NCI-H2196 (cell line): Measurements from ENCODE around the gene MCC.
"Not testable (repeated sequence)": the region's sequence is repeated elsewhere in the genome, so short reads cannot be mapped to it uniquely, and the experiment has no call there.

Experiments used
- DNase-seq: peaks from one replicate; lab custom pipeline; 2025; ENCODE audit not compliant: unreplicated experiment; lab: John Stamatoyannopoulos, UW

The MCC gene

DNA sequence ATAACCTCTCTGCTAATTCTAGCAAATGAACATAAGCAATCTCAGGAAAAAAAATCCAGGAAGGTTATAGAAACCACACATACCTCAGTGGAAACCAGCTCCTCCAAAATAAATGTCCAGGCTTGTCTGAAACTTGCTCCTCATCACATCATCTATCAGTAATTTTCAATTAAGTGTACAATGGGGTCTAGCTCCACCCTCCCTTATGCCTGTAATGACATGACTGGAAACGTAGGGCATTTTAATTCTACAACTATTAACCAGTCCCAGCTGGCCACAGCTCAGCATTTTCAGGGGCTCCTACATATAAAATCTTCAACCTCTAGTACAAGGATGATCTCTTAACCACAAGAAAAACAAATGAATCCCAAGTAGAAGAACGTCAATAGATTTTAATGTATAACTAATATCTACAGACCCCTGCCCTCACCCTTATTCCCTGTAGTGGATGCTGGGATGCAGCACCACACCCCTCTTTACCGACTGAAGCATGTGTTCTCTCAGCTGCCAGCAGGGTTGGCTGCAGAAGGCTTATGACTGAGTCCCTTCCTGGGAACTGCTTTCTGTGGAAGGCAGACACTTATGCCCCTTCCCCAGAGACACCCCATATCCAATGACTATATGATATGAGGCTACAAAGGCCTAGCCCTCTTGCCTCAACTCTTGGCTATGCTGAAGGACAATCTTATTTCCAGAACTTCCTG is 60.2 kb downstream of the MCC start:
- no peak for DNase-seq

- no peak for DNase-seq
These were observed 62.3 kb downstream of the MCC start for GRCh38 chr5:113425909-113426308.

GRCh38 chr5:113421693-113422092 is 66.6 kb downstream of the MCC start:
- DNase-seq = no peak

- DNase-seq = no peak
These were observed 82.7 kb downstream of the MCC start for GRCh38 chr5:113405530-113405929.

- DNase-seq = no peak
These were observed 84.0 kb downstream of the MCC start for GRCh38 chr5:113404269-113404668.

GRCh38 chr5:113397986-113398385 is 90.3 kb downstream of the MCC start:
- DNase-seq = not testable (repeated sequence)

GRCh38 chr5:113397046-113397445 is 91.2 kb downstream of the MCC start:
- DNase-seq = no peak

GRCh38 chr5:113394658-113395057 is 93.6 kb downstream of the MCC start:
- DNase-seq = no peak

DNA sequence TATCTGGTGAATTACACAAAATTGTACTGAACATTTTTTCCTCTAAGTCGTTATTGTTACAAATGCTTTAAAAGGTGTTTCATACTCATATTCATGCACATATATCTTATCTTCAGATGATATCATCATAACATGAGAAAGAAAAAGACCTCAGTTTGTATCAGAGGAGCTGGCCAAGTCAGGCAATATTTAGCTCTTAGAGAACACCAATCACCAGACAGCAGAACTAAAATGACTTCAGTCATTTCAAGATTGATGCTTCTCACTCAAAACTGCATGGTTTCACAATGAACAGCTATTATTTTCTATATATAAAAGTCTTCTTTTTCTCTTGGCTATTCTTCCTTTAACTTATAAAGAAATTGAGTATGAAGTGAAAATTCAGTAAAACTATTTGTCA is 98.0 kb downstream of the MCC start:
- no peak for DNase-seq

DNA sequence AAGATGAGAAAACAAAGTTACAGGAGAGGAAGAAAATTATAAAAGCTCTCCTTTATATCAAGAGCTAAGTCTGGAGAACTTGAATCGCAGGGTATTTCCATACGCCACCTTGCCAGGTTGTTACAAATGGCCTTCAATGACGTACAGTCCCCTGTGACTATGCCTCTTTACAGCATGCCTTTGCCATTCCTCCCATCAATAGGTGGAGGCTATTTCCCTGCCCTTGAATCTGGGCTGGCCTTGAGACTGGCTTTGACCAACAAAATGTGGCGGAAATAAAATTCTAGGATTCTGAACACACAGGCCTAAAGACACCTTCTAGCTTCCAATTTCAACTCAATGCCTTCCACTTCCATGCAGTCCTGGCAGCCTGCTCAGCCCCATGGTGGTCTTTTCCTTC is 99.1 kb downstream of the MCC start:
- DNase-seq = no peak

GRCh38 chr5:113387844-113388243 is 100.4 kb downstream of the MCC start:
- DNase-seq = no peak

GRCh38 chr5:113384782-113385285 is 103.4 kb downstream of the MCC start:
- no peak for DNase-seq

- no peak for DNase-seq
These were observed 105.5 kb downstream of the MCC start for GRCh38 chr5:113382731-113383130.

- DNase-seq = no peak
These were observed 106.5 kb downstream of the MCC start for GRCh38 chr5:113381791-113382190.

DNA sequence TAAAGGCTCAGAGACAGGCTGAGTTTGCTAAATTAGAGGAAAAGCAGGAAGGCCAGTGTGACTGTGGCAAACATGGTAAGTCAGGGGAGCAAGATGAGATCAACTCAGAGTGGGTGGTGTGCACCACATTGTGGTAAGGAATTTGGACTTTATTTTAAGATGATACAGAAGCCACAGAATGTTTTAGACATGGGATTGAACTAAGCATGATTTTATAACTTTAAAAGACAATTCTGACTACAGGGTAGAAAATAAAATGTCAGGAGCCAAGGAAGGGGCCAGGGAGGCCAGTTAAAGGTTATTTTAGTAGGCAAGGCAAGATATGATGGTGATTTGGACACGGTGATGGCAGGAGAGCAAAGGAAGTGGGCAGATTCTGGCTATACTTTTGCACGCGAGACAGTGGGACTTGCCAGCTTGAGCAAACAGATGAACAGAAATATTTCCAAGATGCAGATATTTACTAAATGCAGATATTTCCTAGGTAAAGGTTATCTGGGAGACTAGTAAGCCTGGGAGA is 107.4 kb downstream of the MCC start:
- no peak for DNase-seq

- no peak for DNase-seq
These were observed 108.1 kb downstream of the MCC start for GRCh38 chr5:113379936-113380806.

- DNase-seq = peak; percentile 13
These were observed 109.2 kb downstream of the MCC start for GRCh38 chr5:113378959-113379541.

DNA sequence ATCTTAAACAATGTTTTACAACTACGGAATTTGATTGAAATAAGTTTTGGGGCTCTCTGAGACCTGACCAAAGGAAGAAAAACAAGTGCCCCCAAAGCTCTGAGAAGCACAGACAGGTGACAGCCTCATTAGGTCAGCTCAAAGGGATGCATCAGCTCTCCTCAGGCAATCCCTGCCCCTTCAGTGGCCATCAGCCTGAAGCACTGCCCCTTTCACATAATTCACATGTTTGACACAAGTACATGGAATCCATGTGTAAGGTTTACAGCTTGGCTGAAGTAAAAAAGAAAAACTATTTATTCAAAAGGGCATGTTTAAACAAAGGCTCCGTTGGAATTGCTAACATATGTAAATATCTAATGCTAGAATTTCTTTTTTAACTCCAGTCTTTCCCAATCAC is 109.7 kb downstream of the MCC start:
- DNase-seq = no peak

- DNase-seq = no peak
These were observed 110.2 kb downstream of the MCC start for GRCh38 chr5:113378081-113378480.

DNA sequence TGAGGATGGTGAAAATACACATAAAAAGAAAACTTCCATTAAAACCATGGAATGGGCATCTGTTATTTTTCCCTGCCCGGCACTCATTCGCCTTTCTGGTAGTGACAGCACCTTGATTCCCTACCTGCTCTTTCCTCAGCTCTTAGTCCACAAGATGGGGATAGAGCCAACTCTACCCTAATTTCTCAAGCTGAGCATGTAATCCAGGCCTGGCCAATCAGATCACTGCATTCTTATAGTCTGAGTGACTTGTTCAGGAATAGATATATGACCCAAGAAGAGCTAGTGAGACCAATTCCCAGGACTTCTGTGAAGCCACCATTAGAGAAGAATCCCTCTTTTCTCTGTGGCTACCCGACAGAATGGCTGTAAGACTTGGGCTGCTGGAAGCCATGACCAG is 111.6 kb downstream of the MCC start:
- DNase-seq = no peak

DNA sequence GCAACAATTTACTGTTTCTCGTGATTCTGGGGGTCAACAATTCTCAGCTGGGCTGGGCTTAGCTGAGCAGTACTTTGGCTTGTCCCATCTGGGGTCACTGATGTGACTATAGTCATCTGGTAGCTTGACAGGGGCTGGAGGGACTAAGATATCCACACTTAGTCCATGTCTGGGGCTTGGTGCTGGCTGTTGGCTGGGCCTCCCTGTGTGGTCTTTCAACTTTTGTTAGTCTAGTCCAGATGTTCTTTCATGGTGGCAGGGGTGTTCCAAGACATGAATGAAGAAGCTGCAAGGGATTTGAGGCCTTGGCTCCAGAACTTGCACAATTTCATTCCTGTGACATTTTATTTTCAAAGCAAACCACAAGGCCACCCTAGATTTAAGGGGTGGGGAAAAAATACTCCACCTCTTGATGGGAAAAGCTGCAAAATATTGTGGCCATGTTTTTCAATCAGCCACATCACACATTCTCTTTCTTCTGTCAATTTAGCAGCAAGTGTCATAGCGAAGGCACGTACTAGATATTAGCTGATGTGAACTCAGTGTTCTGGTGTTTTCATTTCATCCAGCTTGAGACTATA is 112.7 kb downstream of the MCC start:
- no peak for DNase-seq
